LNCaP clone FGC (cell line): ENCODE results near the gene RPP25L.

Experiments
- DNase-seq: peaks from one replicate; pipeline ENCODE4 v3.0.0-alpha.2; 2011; ENCODE audit warnings: low read depth
- H3K4me3 ChIP-seq: 2 replicates; pipeline ENCODE4 v1.5.1; 2011; ENCODE audit warnings: mild to moderate bottlenecking, low read depth, low read length, control low read depth
- CTCF ChIP-seq: IDR thresholded peaks from 2 replicates; pipeline ENCODE4 v1.5.1; 2012; ENCODE audit warnings: mild to moderate bottlenecking; ENCODE audit not compliant: control insufficient read depth, insufficient read depth; ENCODE audit errors: extremely low read depth

RPP25L gene

GRCh38 chr9:34623374-34624235 lies 11.7 kb upstream of the RPP25L start:
- no peak for DNase-seq
- no peak overlapping the region for H3K4me3 ChIP-seq

GRCh38 chr9:34620061-34620994 lies 8.4 kb upstream of the RPP25L start, which contains the start of gene DCTN3:
Gene DCTN3, minus strand, starts transcription at chr9:34620495. Its CDS starts 31 bp downstream, at chr9:34620464.
- TF ChIP-seq CTCF: no peak
- H3K4me3 ChIP-seq: peak within 1 kb of the TSS; percentile 100
- DNase-seq: peak; percentile 86

More at GRCh38 chr9:34623374-34624235, 11.7 kb upstream of the RPP25L start:
- no peak for TF ChIP-seq CTCF

GRCh38 chr9:34615132-34615531 lies 3.2 kb upstream of the RPP25L start:
- no peak for DNase-seq
- no peak overlapping the region for H3K4me3 ChIP-seq
- no peak for TF ChIP-seq CTCF

- peak; percentile 83 for TF ChIP-seq CTCF
- no peak for DNase-seq
- H3K4me3 ChIP-seq: peak overlapping the region; percentile 97
Measured at GRCh38 chr9:34612788-34613390, 992 bp upstream of the RPP25L start.

GRCh38 chr9:34611251-34611810 lies 566 bp downstream of the RPP25L start:
- H3K4me3 ChIP-seq: peak overlapping the region; percentile 97
- 0 out of 2 replicates have a peak, but pooled peaks have one; percentile 8 for TF ChIP-seq CTCF

More at GRCh38 chr9:34611251-34611810, 566 bp downstream of the RPP25L start:
- no peak for DNase-seq
